SU-DHL-6 (cell line): Measurements from ENCODE around the gene GMPS.

ENCODE experiments used
- H2AFZ ChIP-seq: fragments of 200-600 bp; sonication (generic); 2 replicates; pipeline ENCODE4 v1.6.1; 2014; ENCODE audit warnings: low read depth, mild to moderate bottlenecking, moderate library complexity, mixed read lengths, antibody characterized with exemption, low read length; ENCODE audit not compliant: severe bottlenecking
- H3F3A ChIP-seq: fragments of 200-600 bp; shearing (Covaris generic); 2 replicates; pipeline ENCODE4 v1.6.0; 2016; ENCODE audit warnings: antibody characterized with exemption, mild to moderate bottlenecking; ENCODE audit not compliant: insufficient read depth
- H3K27ac ChIP-seq: fragments of 200-600 bp; sonication (generic); 2 replicates; pipeline ENCODE4 v1.5.1; 2016; ENCODE audit warnings: low read depth, mild to moderate bottlenecking, low read length, moderate library complexity, mixed read lengths
- H3K27me3 ChIP-seq: fragments of 200-600 bp; sonication (generic), shearing (Covaris generic); 2 replicates; pipeline ENCODE4 v1.6.0; 2014; ENCODE audit warnings: mild to moderate bottlenecking, low read length
- H3K36me3 ChIP-seq: fragments of 200-600 bp; sonication (generic); 2 replicates; pipeline ENCODE4 v1.6.1; 2014; ENCODE audit warnings: mild to moderate bottlenecking, low read length, mixed read lengths
- H3K4me2 ChIP-seq: fragments of 300-600, 200-600 bp; shearing (Covaris generic), sonication (generic); 2 replicates; pipeline ENCODE4 v1.6.0; 2014; ENCODE audit warnings: low read length, low read depth, mild to moderate bottlenecking; ENCODE audit not compliant: poor library complexity, severe bottlenecking
- H3K4me3 ChIP-seq: fragments of 200-600 bp; sonication (generic); 2 replicates; pipeline ENCODE4 v1.5.1; 2014; ENCODE audit warnings: antibody characterized with exemption, low read length, mild to moderate bottlenecking, mixed read lengths; ENCODE audit not compliant: insufficient read depth, poor library complexity, severe bottlenecking
- H3K79me2 ChIP-seq: fragments of 200-600 bp; sonication (generic); 2 replicates; pipeline ENCODE4 v1.6.1; 2014; ENCODE audit warnings: mild to moderate bottlenecking, low read length, moderate library complexity; ENCODE audit not compliant: insufficient read depth
- H3K9ac ChIP-seq: fragments of 200-600 bp; sonication (generic); 2 replicates; pipeline ENCODE4 v1.7.0; 2014; ENCODE audit warnings: mild to moderate bottlenecking, low read length
- H3K9me2 ChIP-seq: fragments of 200-600 bp; sonication (generic); replicated peaks from 2 replicates; pipeline ENCODE4 v1.6.1; 2014; ENCODE audit warnings: low read length; ENCODE audit not compliant: insufficient read depth
- H3K9me3 ChIP-seq: fragments of 200-600 bp; sonication (generic); 2 replicates; pipeline ENCODE4 v1.6.1; 2014; ENCODE audit warnings: low read length, mixed read lengths; ENCODE audit not compliant: insufficient read depth
- H4K20me1 ChIP-seq: fragments of 200-600 bp; sonication (generic); 2 replicates; pipeline ENCODE4 v1.6.1; 2014; ENCODE audit warnings: low read depth, mild to moderate bottlenecking, antibody characterized with exemption, low read length, moderate library complexity, mixed read lengths
- CTCF ChIP-seq: fragments of 200-600 bp; sonication (generic); IDR thresholded peaks from one replicate; pipeline ENCODE4 v1.5.1; 2017; ENCODE audit warnings: antibody characterized with exemption, mild to moderate bottlenecking, low read length, moderate library complexity; ENCODE audit not compliant: insufficient read depth, poor library complexity, severe bottlenecking
- EZH2phosphoT487 ChIP-seq: fragments of 200-600 bp; sonication (generic), shearing (Covaris generic); conservative IDR thresholded peaks from 2 replicates; pipeline ENCODE4 v1.6.1; 2018; ENCODE audit warnings: mild to moderate bottlenecking, antibody characterized with exemption, low read length, moderate library complexity, mixed read lengths

GMPS gene

GRCh38 chr3:155983834-155984474, 113.5 kb downstream of the GMPS start:
- no peak overlapping the region for H2AFZ ChIP-seq
- H3K36me3 ChIP-seq = no peaks in the 10 kb centered on the region
- no peaks in the 10 kb centered on the region for H3F3A ChIP-seq
- no peaks in the 10 kb centered on the region for H3K9me2 ChIP-seq
- H3K4me2 ChIP-seq = no peak overlapping the region
- no peaks in the 10 kb centered on the region for H3K27me3 ChIP-seq
- no peak overlapping the region for H3K9ac ChIP-seq
- no peaks in the 10 kb centered on the region for H3K79me2 ChIP-seq
- no peaks in the 10 kb centered on the region for H3K9me3 ChIP-seq
- H3K27ac ChIP-seq = no peak overlapping the region
- TF ChIP-seq CTCF (no peak), EZH2phosphoT487 (no peak)
- no peak overlapping the region for H3K4me3 ChIP-seq
- H4K20me1 ChIP-seq = no peaks in the 10 kb centered on the region

GRCh38 chr3:155984791-155985417, 114.5 kb downstream of the GMPS start:
- Histone ChIP-seq H3K27me3 (no peaks in the 10 kb centered on the region), H3K9me2 (no peaks in the 10 kb centered on the region), H3F3A (no peaks in the 10 kb centered on the region), H3K27ac (no peak overlapping the region), H3K4me2 (no peak overlapping the region), H4K20me1 (no peaks in the 10 kb centered on the region), H3K9ac (no peak overlapping the region), H3K79me2 (no peaks in the 10 kb centered on the region), H3K36me3 (no peaks in the 10 kb centered on the region), H3K9me3 (no peaks in the 10 kb centered on the region), H2AFZ (no peak overlapping the region), H3K4me3 (no peak overlapping the region)
- no peak for TF ChIP-seq EZH2phosphoT487
- TF ChIP-seq CTCF = no peak

GRCh38 chr3:155989536-155989935, 119.1 kb downstream of the GMPS start:
- Histone ChIP-seq H3K4me3 (no peak overlapping the region), H3F3A (no peaks in the 10 kb centered on the region), H2AFZ (no peak overlapping the region), H3K9me3 (no peaks in the 10 kb centered on the region), H3K4me2 (no peak overlapping the region), H3K36me3 (no peaks in the 10 kb centered on the region), H3K27me3 (no peaks in the 10 kb centered on the region), H3K79me2 (no peaks in the 10 kb centered on the region), H3K9me2 (no peaks in the 10 kb centered on the region), H4K20me1 (no peaks in the 10 kb centered on the region), H3K27ac (no peak overlapping the region), H3K9ac (no peak overlapping the region)
- TF ChIP-seq EZH2phosphoT487 (no peak), CTCF (no peak)
